ENCODE measurements around the gene ZNF281.

Gene ZNF281

GRCh38 chr1:200435200-200435780 is 25.5 kb upstream of the ZNF281 start:
- Histone ChIP-seq H3K36me3 (ENCODE audit: insufficient read depth, low read length) (no peaks in the 10 kb centered on the region), H3K9ac (ENCODE audit: insufficient read length) (no peak overlapping the region), H3K4me3 (no peak overlapping the region), H3K27ac (no peak overlapping the region), H3K9me3 (ENCODE audit: low read depth, low read length) (no peaks in the 10 kb centered on the region)
- DNase-seq (ENCODE audit: low read depth, low spot score), result no peak
- TF ChIP-seq POLR2AphosphoS5 (IDR thresholded peaks at IDR 0.05; ENCODE audit: borderline replicate concordance, low read depth, low read length), result no peak
- no peak for TF ChIP-seq EZH2 (IDR thresholded peaks at IDR 0.05)
- TF ChIP-seq FOXP2 (optimal IDR thresholded peaks at IDR 0.05; ENCODE audit: control extremely low read depth, extremely low read length, insufficient read depth), result no peak

- Histone ChIP-seq H3K27ac (no peak overlapping the region), H3K9me3 (ENCODE audit: low read depth, low read length) (no peaks in the 10 kb centered on the region), H3K36me3 (ENCODE audit: insufficient read depth, low read length) (no peaks in the 10 kb centered on the region), H3K4me3 (no peak overlapping the region), H3K9ac (ENCODE audit: insufficient read length) (no peak overlapping the region)
- TF ChIP-seq FOXP2 (optimal IDR thresholded peaks at IDR 0.05; ENCODE audit: control extremely low read depth, extremely low read length, insufficient read depth) (no peak), EZH2 (IDR thresholded peaks at IDR 0.05) (no peak), POLR2AphosphoS5 (IDR thresholded peaks at IDR 0.05; ENCODE audit: borderline replicate concordance, low read depth, low read length) (no peak)
- DNase-seq (ENCODE audit: low read depth, low spot score), result no peak
Observed at GRCh38 chr1:200433586-200433985, 23.8 kb upstream of the ZNF281 start.

GRCh38 chr1:200432586-200432985 is 22.8 kb upstream of the ZNF281 start:
- H3K9me3 ChIP-seq (ENCODE audit: low read depth, low read length), result no peaks in the 10 kb centered on the region
- no peak overlapping the region for H3K9ac ChIP-seq (ENCODE audit: insufficient read length)
- no peak overlapping the region for H3K4me3 ChIP-seq
- DNase-seq (ENCODE audit: low read depth, low spot score), result no peak
- H3K36me3 ChIP-seq (ENCODE audit: insufficient read depth, low read length), result no peaks in the 10 kb centered on the region
- TF ChIP-seq FOXP2 (optimal IDR thresholded peaks at IDR 0.05; ENCODE audit: control extremely low read depth, extremely low read length, insufficient read depth), result no peak
- TF ChIP-seq EZH2 (IDR thresholded peaks at IDR 0.05), result no peak
- H3K27ac ChIP-seq, result no peak overlapping the region

GRCh38 chr1:200429221-200429751 is 19.4 kb upstream of the ZNF281 start:
- no peak for DNase-seq (ENCODE audit: low read depth, low spot score)
- Histone ChIP-seq H3K4me3 (no peak overlapping the region), H3K9ac (ENCODE audit: insufficient read length) (no peak overlapping the region), H3K36me3 (ENCODE audit: insufficient read depth, low read length) (no peaks in the 10 kb centered on the region), H3K9me3 (ENCODE audit: low read depth, low read length) (no peaks in the 10 kb centered on the region), H3K27ac (no peak overlapping the region)
- TF ChIP-seq POLR2AphosphoS5 (IDR thresholded peaks at IDR 0.05; ENCODE audit: borderline replicate concordance, low read depth, low read length), result no peak
- TF ChIP-seq FOXP2 (optimal IDR thresholded peaks at IDR 0.05; ENCODE audit: control extremely low read depth, extremely low read length, insufficient read depth), result no peak
- no peak for TF ChIP-seq EZH2 (IDR thresholded peaks at IDR 0.05)

GRCh38 chr1:200428482-200429205 is 18.8 kb upstream of the ZNF281 start:
- Histone ChIP-seq H3K9ac (ENCODE audit: insufficient read length) (no peak overlapping the region), H3K27ac (no peak overlapping the region), H3K4me3 (no peak overlapping the region), H3K9me3 (ENCODE audit: low read depth, low read length) (no peaks in the 10 kb centered on the region), H3K36me3 (ENCODE audit: insufficient read depth, low read length) (no peaks in the 10 kb centered on the region)
- TF ChIP-seq FOXP2 (optimal IDR thresholded peaks at IDR 0.05; ENCODE audit: control extremely low read depth, extremely low read length, insufficient read depth), result no peak
- no peak for TF ChIP-seq EZH2 (IDR thresholded peaks at IDR 0.05)
- no peak for TF ChIP-seq POLR2AphosphoS5 (IDR thresholded peaks at IDR 0.05; ENCODE audit: borderline replicate concordance, low read depth, low read length)
- DNase-seq (ENCODE audit: low read depth, low spot score), result no peak

GRCh38 chr1:200427744-200428143 is 17.9 kb upstream of the ZNF281 start:
- TF ChIP-seq FOXP2 (optimal IDR thresholded peaks at IDR 0.05; ENCODE audit: control extremely low read depth, extremely low read length, insufficient read depth) (no peak), EZH2 (IDR thresholded peaks at IDR 0.05) (no peak)
- no peaks in the 10 kb centered on the region for H3K9me3 ChIP-seq (ENCODE audit: low read depth, low read length)
- no peaks in the 10 kb centered on the region for H3K36me3 ChIP-seq (ENCODE audit: insufficient read depth, low read length)
- no peak overlapping the region for H3K27ac ChIP-seq
- H3K4me3 ChIP-seq, result no peak overlapping the region
- H3K9ac ChIP-seq (ENCODE audit: insufficient read length), result no peak overlapping the region
- no peak for DNase-seq (ENCODE audit: low read depth, low spot score)

GRCh38 chr1:200426196-200426595 is 16.4 kb upstream of the ZNF281 start:
- no peak overlapping the region for H3K27ac ChIP-seq
- TF ChIP-seq FOXP2 (optimal IDR thresholded peaks at IDR 0.05; ENCODE audit: control extremely low read depth, extremely low read length, insufficient read depth) (no peak), EZH2 (IDR thresholded peaks at IDR 0.05) (no peak), POLR2AphosphoS5 (IDR thresholded peaks at IDR 0.05; ENCODE audit: borderline replicate concordance, low read depth, low read length) (no peak)
- no peak overlapping the region for H3K4me3 ChIP-seq
- H3K9ac ChIP-seq (ENCODE audit: insufficient read length), result no peak overlapping the region
- no peaks in the 10 kb centered on the region for H3K36me3 ChIP-seq (ENCODE audit: insufficient read depth, low read length)
- H3K9me3 ChIP-seq (ENCODE audit: low read depth, low read length), result no peaks in the 10 kb centered on the region
- DNase-seq (ENCODE audit: low read depth, low spot score), result no peak

- H3K27ac ChIP-seq, result no peak overlapping the region
- no peaks in the 10 kb centered on the region for H3K9me3 ChIP-seq (ENCODE audit: low read depth, low read length)
- no peak overlapping the region for H3K9ac ChIP-seq (ENCODE audit: insufficient read length)
- H3K4me3 ChIP-seq, result no peak overlapping the region
- TF ChIP-seq FOXP2 (optimal IDR thresholded peaks at IDR 0.05; ENCODE audit: control extremely low read depth, extremely low read length, insufficient read depth) (no peak), EZH2 (IDR thresholded peaks at IDR 0.05) (no peak), POLR2AphosphoS5 (IDR thresholded peaks at IDR 0.05; ENCODE audit: borderline replicate concordance, low read depth, low read length) (no peak)
- no peak for DNase-seq (ENCODE audit: low read depth, low spot score)
- H3K36me3 ChIP-seq (ENCODE audit: insufficient read depth, low read length), result no peaks in the 10 kb centered on the region
Observed at GRCh38 chr1:200423235-200423634, 13.4 kb upstream of the ZNF281 start.
